ENCODE results near the gene NAGA. TPM values are rescaled to one million over a fixed set of nuclear protein-coding genes. Genes with fewer than 3 reads are reported as not detected.

The NAGA gene
- total and polyA plus RNA-seq, 2 of the 4 experiments (the other 2 are of a cell fraction), result 34.3 to 44.8 TPM

GRCh38 chr22:42013385-42013784, 57.2 kb downstream of the NAGA start:
- peaks cover 2% of the 10 kb centered on the region for H3K9me3 ChIP-seq (ENCODE audit: control insufficient read depth, insufficient read depth, low read length)
- H4K8ac ChIP-seq (ENCODE audit: low read depth in 2 of 2, low read length in 2 of 2), result no peak overlapping the region
- H2BK120ac ChIP-seq (ENCODE audit: low read depth, low read length), result no peak overlapping the region
- H2BK15ac ChIP-seq (ENCODE audit: low read depth, low read length), result no peak overlapping the region
- H3K27me3 ChIP-seq (ENCODE audit: control insufficient read depth, insufficient read depth, low read length), result peaks cover 11% of the 10 kb centered on the region
- H4K5ac ChIP-seq (ENCODE audit: low read depth, low read length), result no peak overlapping the region
- CTCF ChIA-PET, result no interaction called here
- DNase-seq (no peak), ATAC-seq (ENCODE audit: low read depth) (no peak)
- no peak overlapping the region for H2BK20ac ChIP-seq (ENCODE audit: low read depth, low read length)
- no peak overlapping the region for H2AK5ac ChIP-seq (ENCODE audit: low read depth, low read length)
- no peaks in the 10 kb centered on the region for H3K4me1 ChIP-seq (ENCODE audit: control insufficient read depth, insufficient read depth, low read length)
- WGBS, 2 experiments (ENCODE audit: extremely low coverage in 2 of 2, insufficient read length in 1 of 2), result 80% methylated on average over 2 of the region's 4 CpGs; no CpG with 5 or more reads in 1 of the 2 experiments
- H3K36me3 ChIP-seq (ENCODE audit: control insufficient read depth, insufficient read depth, low read length), result no peaks in the 10 kb centered on the region
- H3K18ac ChIP-seq (ENCODE audit: low read depth, low read length), result no peak overlapping the region
- H3K56ac ChIP-seq (ENCODE audit: extremely low read depth, insufficient read depth, low read length), result no peak overlapping the region
- no peak overlapping the region for H4K91ac ChIP-seq (ENCODE audit: insufficient read depth, low read depth, low read length)
- in situ Hi-C loops (cut with MboI; ENCODE audit: low sequenced_read_pairs) (no loop called here), dilution Hi-C loops (cut with HindIII; ENCODE audit: low sequenced_read_pairs, unreplicated experiment) (no loop called here), intact Hi-C loops (cut with micrococcal nuclease) (no loop called here)
- H3K14ac ChIP-seq (replicated peaks; ENCODE audit: low read depth, low read length), result no peak overlapping the region
- no peak overlapping the region for H3K9ac ChIP-seq (ENCODE audit: low read depth, low read length)
- no TSS peak for BruUV-seq (replicated peaks)
- no peak overlapping the region for H3K4ac ChIP-seq (ENCODE audit: low read depth, low read length)
- no peak overlapping the region for H3K23ac ChIP-seq (ENCODE audit: low read depth, low read length)
- no peak for TF ChIP-seq SMC3 (IDR thresholded peaks at IDR 0.05; ENCODE audit: low read depth, low read length)
- no peak for TF ChIP-seq CEBPB (IDR thresholded peaks at IDR 0.05; ENCODE audit: low read depth, low read length)
- TF ChIP-seq BHLHE40 (IDR thresholded peaks at IDR 0.05; ENCODE audit: low read depth, low read length), result no peak
- no peak for TF ChIP-seq RCOR1 (IDR thresholded peaks at IDR 0.05; ENCODE audit: insufficient replicate concordance, low read length)
- TF ChIP-seq MAFK (IDR thresholded peaks at IDR 0.05; ENCODE audit: low read depth, low read length), result no peak
- no peak for TF ChIP-seq MAZ (IDR thresholded peaks at IDR 0.05; ENCODE audit: borderline replicate concordance, low read depth, low read length)
- TF ChIP-seq FOS (IDR thresholded peaks at IDR 0.05; ENCODE audit: low read depth, low read length), result no peak
- no peak for TF ChIP-seq RFX5 (IDR thresholded peaks at IDR 0.05; ENCODE audit: low read depth, low read length)
- TF ChIP-seq USF2 (IDR thresholded peaks at IDR 0.05; ENCODE audit: low read depth, low read length), result no peak
- no peak for TF ChIP-seq ELK1 (IDR thresholded peaks at IDR 0.05; ENCODE audit: borderline replicate concordance, low read depth, low read length)
- TF ChIP-seq RAD21 (IDR thresholded peaks at IDR 0.05; ENCODE audit: low read length), result no peak
- no peak overlapping the region for H3K27ac ChIP-seq (ENCODE audit: insufficient read depth, low read length)
- no peak overlapping the region for H3K4me2 ChIP-seq (ENCODE audit: low read depth, low read length)
- no peaks in the 10 kb centered on the region for H3K79me1 ChIP-seq (ENCODE audit: low read depth in 1 of 2, low read length in 2 of 2)
- H2AK9ac ChIP-seq (replicated peaks; ENCODE audit: low read depth, low read length, poor library complexity), result no peak overlapping the region
- no peaks in the 10 kb centered on the region for H4K20me1 ChIP-seq (ENCODE audit: insufficient read depth, low read length)
- H2BK5ac ChIP-seq (ENCODE audit: low read depth, low read length, poor library complexity, severe bottlenecking), result no peak overlapping the region
- POLR2A ChIA-PET (ENCODE audit: unreplicated experiment), result no interaction called here
- H3K9me1 ChIP-seq (ENCODE audit: insufficient read depth, low read length), result no peaks in the 10 kb centered on the region
- no peak overlapping the region for H3K4me3 ChIP-seq (ENCODE audit: insufficient read depth, low read depth, low read length)
- no peak overlapping the region for H2AFZ ChIP-seq (replicated peaks; ENCODE audit: low read length, poor library complexity)
